ENCODE measurements around the gene LYZL1.
"Not testable (repeated sequence)": the region's sequence is repeated elsewhere in the genome, so short reads cannot be mapped to it uniquely, and the experiment has no call there.

DNA sequence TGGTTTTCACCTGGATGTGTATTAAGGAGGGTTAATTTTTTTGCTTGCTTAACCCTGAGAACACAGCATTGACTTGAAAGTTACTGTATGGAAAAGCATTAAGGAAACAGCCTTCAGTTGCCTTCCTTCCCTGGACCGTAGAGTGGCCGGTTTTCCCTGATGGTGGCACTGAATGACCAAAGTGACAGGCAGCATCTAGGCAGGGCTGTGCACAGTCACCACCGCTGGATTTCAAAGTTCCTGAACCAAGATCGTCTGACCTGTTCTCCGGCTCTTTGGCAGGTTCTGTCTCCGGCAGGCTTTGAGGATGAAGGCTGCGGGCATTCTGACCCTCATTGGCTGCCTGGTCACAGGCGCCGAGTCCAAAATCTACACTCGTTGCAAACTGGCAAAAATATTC lies 2.7 kb downstream of the LYZL1 start:
- TF ChIP-seq, protein P1, sequence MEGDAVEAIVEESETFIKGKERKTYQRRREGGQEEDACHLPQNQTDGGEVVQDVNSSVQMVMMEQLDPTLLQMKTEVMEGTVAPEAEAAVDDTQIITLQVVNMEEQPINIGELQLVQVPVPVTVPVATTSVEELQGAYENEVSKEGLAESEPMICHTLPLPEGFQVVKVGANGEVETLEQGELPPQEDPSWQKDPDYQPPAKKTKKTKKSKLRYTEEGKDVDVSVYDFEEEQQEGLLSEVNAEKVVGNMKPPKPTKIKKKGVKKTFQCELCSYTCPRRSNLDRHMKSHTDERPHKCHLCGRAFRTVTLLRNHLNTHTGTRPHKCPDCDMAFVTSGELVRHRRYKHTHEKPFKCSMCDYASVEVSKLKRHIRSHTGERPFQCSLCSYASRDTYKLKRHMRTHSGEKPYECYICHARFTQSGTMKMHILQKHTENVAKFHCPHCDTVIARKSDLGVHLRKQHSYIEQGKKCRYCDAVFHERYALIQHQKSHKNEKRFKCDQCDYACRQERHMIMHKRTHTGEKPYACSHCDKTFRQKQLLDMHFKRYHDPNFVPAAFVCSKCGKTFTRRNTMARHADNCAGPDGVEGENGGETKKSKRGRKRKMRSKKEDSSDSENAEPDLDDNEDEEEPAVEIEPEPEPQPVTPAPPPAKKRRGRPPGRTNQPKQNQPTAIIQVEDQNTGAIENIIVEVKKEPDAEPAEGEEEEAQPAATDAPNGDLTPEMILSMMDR (IDR thresholded peaks at IDR 0.05): not testable (repeated sequence)
- not testable (repeated sequence) for TF ChIP-seq POLR2A, EP300 (IDR thresholded peaks at IDR 0.05)

Measured in ovary (tissue), 3 donors.